Stimulated activated CD8-positive, alpha-beta memory T cell treated with anti-CD3 and anti-CD28 coated beads, Interleukin-15, amount 100 ng/mL, for 4 hours (primary cell): ENCODE results near the gene AKAP6.

Experiments used
- DNase-seq, 2 donors: peaks; one replicate each; pipeline ENCODE4 v3.0.0-alpha.2; 2020; ENCODE audit warnings: low read depth in 2 of 2

Gene AKAP6

GRCh38 chr14:32584079-32584478 is 255.0 kb downstream of the AKAP6 start:
- no peak for DNase-seq

GRCh38 chr14:32587461-32587860 is 258.4 kb downstream of the AKAP6 start:
- DNase-seq, result no peak

DNA sequence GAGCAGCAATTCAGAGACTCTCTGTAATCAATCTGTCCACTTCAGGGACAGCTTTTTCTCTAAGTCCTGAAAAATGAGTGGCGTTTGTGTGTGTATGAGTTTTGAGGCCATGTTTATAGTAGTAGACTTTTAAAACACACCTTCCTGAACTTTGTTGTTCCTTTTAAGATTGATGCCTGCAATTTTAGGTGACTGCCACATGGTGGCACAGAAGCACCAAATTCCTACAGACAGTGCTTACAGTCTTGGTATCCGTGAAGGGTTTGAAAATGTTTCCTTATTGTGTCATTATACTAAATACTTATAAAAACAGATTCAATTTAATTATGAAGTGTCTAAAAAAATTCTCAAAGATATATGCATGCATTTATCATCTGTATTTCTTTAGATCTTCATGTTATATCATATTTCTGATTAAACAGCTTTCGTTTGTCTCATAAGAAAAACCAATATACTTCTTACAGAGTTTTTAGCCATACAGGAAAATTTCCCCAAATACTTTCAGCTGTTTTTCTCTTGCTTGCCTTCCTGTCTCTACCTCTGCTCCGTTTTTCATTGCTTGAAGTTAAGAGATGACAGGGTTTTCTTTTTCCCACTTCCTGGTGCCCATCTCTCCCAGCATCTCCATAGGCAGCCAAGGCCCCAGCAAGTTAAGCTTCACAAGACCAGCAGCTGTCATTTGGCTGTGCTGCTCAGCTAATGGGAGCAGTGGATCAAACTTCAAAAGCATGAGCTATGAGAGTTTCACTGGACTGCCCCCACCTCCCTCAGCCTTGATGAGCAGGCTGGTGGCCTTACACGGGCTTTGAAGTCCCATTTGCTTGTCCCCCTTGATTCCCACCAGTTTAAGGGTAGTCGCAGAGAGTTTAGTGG is 259.6 kb downstream of the AKAP6 start:
- no peak for DNase-seq

DNA sequence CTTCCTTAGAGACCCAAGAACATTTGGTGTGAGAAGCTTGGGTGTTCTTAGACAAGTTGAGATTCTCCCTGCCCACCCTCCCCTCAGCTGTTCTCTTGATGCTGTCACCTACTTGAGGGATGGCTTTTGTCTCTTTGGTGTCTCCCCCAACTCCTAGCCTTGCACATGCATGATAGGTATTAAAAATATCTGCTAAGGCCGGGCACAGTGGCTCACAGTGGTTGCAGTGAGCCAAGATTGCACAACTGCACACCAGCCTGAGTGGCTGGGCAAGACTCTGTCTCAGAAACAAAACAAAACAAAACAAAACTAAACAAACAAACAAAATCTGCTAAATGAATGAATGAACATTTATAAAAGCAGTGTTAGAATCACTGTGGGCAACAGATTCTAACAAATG is 261.1 kb downstream of the AKAP6 start:
- DNase-seq, result no peak

GRCh38 chr14:32593290-32593942 is 264.3 kb downstream of the AKAP6 start:
- DNase-seq, result no peak

- no peak for DNase-seq
These were observed 265.7 kb downstream of the AKAP6 start for GRCh38 chr14:32594766-32595165.

- DNase-seq, result no peak
These were observed 266.4 kb downstream of the AKAP6 start for GRCh38 chr14:32595497-32595896.

- no peak for DNase-seq
These were observed 267.3 kb downstream of the AKAP6 start for GRCh38 chr14:32596390-32596789.

DNA sequence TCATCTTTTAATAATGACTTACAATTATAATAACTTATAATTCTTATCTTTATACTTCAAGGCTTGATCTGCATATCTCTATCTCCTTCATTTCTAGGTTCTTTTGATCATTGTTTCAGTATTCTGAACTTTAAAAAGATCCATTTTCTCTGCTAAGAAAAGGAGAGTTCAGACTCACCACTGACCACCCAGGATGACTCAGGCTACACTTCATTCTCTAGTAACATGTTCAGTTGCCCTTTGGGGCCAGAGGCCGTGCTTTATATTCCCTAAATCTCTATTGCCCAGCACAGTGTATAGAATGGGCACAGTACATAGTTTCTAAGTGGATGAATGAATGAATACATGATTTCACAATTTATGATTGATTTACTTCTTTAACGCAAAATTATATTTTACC is 268.7 kb downstream of the AKAP6 start:
- DNase-seq, result no peak

GRCh38 chr14:32601069-32601468 is 272.0 kb downstream of the AKAP6 start:
- no peak for DNase-seq

DNA sequence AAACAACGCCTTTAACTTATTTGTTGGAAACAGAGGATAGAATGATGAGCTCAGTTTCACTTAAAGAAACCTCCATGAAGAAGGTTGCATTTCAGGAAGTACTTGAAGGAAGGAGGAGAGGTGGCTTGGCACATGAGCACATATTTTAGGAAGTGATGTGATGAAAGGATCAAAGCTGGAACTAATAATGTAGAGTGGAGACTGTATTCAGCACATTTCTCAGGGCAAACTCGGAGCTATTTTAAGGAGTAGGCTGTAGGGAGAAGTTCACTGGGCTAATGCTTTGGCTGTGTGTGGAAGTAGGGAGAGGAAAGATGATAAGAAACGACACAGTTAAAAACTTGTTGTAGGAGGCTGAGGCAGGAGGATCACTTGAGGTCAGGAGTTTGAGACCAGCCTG is 272.8 kb downstream of the AKAP6 start:
- DNase-seq, result no peak

- no peak for DNase-seq
These were observed 273.6 kb downstream of the AKAP6 start for GRCh38 chr14:32602699-32603098.

- no peak for DNase-seq
These were observed 275.0 kb downstream of the AKAP6 start for GRCh38 chr14:32603992-32604565.

DNA sequence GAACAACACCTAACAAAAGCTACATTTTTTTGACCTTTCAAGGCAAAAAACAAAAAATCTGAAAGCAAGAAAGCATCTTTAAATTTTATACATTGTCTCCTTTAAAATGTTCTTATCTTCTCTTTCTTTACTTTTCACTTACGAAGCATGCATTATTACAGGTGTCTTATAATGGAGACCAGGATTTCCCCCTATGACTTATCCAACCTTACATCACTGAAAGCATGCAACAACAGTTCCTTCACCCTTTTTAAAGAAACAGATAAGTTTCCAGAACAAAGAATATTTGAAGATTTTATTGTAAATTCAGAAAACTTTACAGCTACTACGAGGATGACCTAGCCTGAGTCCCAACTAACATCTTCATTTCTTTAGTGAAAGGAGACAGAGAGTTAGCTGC is 277.2 kb downstream of the AKAP6 start:
- DNase-seq, result no peak

DNA sequence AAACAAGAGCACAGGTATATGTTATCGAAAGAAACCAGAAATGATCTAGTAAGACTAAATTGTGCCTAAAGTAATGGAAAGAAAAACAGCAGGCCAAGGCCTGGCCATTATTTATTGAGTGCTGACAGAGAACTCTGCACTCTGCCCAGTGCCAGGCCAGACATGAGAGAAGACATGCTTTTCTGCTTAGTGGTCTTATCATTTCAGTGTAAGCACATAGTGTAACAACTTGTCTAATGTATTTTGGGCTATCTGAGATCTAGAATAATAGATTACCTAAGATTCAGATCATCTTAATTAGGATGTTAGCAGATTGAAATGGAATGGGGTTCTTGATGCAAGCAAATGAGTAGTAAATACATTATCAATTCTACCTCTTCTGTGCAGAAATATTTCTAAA is 278.3 kb downstream of the AKAP6 start:
- DNase-seq, result no peak

- no peak for DNase-seq
These were observed 279.8 kb downstream of the AKAP6 start for GRCh38 chr14:32608857-32609256.

GRCh38 chr14:32609388-32609787 is 280.3 kb downstream of the AKAP6 start:
- no peak for DNase-seq

DNA sequence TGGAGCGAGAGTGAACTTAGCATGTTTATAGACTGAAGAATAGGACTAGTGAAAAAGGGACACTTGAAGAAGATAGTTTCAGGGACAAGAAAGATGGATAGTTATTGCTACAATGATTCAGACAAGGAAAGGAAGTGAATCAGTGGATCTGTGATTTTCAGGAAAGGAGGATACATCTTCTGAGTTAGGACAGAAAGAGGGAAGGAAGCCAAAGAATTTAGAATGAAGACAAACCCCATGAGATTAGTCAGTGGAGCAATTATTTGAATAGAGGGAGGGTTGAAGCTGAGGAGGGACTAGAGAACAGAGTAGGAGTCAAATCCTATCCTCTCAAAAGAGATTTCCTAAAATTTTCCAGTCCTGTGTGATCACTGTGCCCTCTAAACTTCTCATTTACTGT is 282.7 kb downstream of the AKAP6 start:
- DNase-seq, result no peak

- DNase-seq, result no peak
These were observed 289.9 kb downstream of the AKAP6 start for GRCh38 chr14:32618991-32619390.

DNA sequence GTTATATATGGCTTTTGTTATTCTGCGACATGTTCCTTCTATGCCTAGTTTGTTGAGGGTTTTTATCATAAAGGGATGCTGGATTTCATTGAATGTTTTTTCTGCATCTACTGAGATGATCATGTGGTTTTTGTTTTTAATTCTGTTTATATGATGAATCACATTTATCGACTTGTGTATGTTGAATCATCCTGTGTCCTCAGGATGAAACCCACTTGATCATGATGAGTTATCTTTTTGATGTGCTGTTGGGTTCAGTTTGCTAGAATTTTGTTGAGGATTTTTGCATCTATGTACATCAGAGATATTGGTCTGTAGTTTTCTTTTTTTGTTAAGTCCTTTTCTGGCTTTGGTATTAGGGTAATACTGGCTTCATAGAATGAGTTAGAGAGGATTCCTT is 291.2 kb downstream of the AKAP6 start:
- no peak for DNase-seq

DNA sequence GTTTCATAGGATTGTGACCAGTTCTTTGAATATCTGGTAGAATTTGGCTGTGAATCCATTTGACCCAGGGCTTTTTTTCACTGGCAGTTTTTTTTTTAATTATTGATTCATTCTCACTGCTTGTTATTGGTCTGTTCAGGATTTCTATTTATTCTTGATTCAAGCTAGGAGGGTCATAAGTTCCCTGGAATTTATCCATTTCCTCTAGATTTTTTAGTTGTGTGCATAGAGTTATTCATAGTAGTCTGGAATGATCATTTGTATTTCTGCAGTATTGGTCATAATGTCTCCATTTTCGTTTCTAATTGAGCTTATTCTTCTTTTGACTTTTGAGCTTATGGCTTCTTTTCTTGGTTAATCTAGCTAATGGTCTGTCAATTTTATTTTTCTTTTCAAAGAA is 291.6 kb downstream of the AKAP6 start:
- no peak for DNase-seq

DNA sequence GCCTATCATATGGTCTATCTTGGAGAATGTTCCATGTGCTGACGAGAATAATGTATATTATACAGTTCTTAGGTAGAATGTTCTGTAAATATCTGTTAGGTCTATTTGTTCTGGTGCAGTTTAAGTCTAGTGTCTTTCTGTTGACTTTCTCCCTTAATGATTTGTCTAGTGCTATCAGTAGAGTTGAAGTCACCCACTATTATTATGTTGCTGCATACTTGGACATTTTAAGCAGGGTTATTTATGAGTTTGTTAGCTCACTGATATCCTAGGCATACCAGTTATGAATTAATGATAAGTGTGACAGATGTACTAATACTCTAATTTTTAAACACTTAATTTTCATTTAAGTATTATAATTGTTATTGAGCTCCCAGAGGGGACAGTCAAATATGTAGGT is 292.5 kb downstream of the AKAP6 start:
- DNase-seq, result no peak

DNA sequence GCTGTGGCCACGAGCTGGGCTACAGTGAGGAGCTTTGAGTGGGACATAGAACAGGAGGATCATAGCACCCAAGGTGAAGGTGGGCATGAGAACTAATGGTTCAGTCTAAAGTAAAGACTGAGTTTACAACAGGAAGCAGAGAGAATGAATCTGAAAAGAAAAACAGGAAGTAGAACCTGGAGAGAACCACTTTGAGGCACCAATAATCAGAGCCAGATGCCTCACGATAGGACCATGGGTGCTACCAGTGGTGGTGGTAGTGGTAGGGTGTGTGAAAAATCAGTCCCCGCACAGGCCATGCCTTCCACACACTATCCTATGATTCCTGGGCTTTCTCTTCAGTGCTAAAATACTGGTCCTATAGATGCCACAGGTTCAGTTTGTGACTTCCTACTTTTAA is 293.6 kb downstream of the AKAP6 start:
- no peak for DNase-seq
